Bronchial epithelial cell (primary cell): ENCODE data around the gene SPRR4. TPM values are rescaled to one million over a fixed set of nuclear protein-coding genes. Genes with fewer than 3 reads are reported as not detected.

Experiments
- DNase-seq: peaks from one replicate; pipeline ENCODE4 v3.0.0-alpha.2; 2010; ENCODE audit warnings: low read depth
- FAIRE-seq: peaks from 2 replicates; lab custom pipeline; 2011; peaks lifted over from hg19 to GRCh38; lab: Jason Lieb, UNC
- H3K27me3 ChIP-seq: 2 replicates; pipeline ENCODE4 v1.5.1; 2011; ENCODE audit warnings: low read length; ENCODE audit not compliant: control insufficient read depth, insufficient read depth
- H3K36me3 ChIP-seq: 2 replicates; pipeline ENCODE4 v1.5.1; 2011; ENCODE audit warnings: low read length; ENCODE audit not compliant: control insufficient read depth, insufficient read depth
- H3K4me3 ChIP-seq: 2 replicates; pipeline ENCODE4 v1.5.1; 2011; ENCODE audit warnings: mild to moderate bottlenecking, low read depth, low read length, control low read depth
- total RNA-seq: library from RNA; depleted of rRNA; stranded (reverse); fragments of >200 nt; gene quantifications from 2 replicates; pipeline ENCODE4 v1.2.1, GENCODE V29; 2014
- TF ChIP-seq, protein P1 (sequence below): IDR thresholded peaks from 2 replicates; pipeline ENCODE4 v1.5.1; 2011; ENCODE audit warnings: mild to moderate bottlenecking, moderate library complexity, low read length, control low read depth, inconsistent platforms; ENCODE audit not compliant: insufficient read depth, severe bottlenecking

The SPRR4 gene
- total RNA-seq, 1 donor from 2014 or later: not detected

GRCh38 chr1:152951711-152952110, 18.7 kb upstream of the SPRR4 start:
- TF ChIP-seq, protein P1, sequence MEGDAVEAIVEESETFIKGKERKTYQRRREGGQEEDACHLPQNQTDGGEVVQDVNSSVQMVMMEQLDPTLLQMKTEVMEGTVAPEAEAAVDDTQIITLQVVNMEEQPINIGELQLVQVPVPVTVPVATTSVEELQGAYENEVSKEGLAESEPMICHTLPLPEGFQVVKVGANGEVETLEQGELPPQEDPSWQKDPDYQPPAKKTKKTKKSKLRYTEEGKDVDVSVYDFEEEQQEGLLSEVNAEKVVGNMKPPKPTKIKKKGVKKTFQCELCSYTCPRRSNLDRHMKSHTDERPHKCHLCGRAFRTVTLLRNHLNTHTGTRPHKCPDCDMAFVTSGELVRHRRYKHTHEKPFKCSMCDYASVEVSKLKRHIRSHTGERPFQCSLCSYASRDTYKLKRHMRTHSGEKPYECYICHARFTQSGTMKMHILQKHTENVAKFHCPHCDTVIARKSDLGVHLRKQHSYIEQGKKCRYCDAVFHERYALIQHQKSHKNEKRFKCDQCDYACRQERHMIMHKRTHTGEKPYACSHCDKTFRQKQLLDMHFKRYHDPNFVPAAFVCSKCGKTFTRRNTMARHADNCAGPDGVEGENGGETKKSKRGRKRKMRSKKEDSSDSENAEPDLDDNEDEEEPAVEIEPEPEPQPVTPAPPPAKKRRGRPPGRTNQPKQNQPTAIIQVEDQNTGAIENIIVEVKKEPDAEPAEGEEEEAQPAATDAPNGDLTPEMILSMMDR: no peak
- H3K4me3 ChIP-seq: no peak overlapping the region
- FAIRE-seq (no peak), DNase-seq (no peak)
- H3K27me3 ChIP-seq: no peaks in the 10 kb centered on the region
- no peaks in the 10 kb centered on the region for H3K36me3 ChIP-seq

GRCh38 chr1:152953761-152954160, 16.7 kb upstream of the SPRR4 start:
- FAIRE-seq: peak; percentile 98
- TF ChIP-seq, protein P1: no peak
- Histone ChIP-seq H3K27me3 (no peaks in the 10 kb centered on the region), H3K36me3 (no peaks in the 10 kb centered on the region), H3K4me3 (no peak overlapping the region)
- DNase-seq: peak; percentile 94

DNA sequence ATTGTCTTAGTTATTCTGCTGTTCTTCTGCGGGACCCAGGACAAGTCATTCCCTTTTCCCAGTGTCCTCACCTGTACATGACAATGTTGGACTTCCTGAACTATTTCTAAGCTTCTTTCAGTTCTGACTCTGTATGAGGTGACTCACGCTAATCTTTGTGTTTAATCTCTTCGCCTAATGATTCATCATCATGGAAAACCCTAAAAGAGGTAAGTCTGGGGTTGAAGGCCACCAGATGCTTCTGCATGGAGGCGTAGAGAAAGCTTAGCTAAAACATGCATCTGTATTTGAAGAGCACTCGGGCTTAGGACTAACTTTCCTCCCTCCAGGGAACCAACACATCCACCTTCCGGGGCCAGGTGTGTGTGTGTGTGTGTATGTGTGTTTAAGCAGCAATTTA, 16.0 kb upstream of the SPRR4 start:
- TF ChIP-seq, protein P1: no peak
- peak; percentile 97 for DNase-seq
- H3K27me3 ChIP-seq: no peaks in the 10 kb centered on the region
- peak; percentile 95 for FAIRE-seq
- no peak overlapping the region for H3K4me3 ChIP-seq
- H3K36me3 ChIP-seq: no peaks in the 10 kb centered on the region

DNA sequence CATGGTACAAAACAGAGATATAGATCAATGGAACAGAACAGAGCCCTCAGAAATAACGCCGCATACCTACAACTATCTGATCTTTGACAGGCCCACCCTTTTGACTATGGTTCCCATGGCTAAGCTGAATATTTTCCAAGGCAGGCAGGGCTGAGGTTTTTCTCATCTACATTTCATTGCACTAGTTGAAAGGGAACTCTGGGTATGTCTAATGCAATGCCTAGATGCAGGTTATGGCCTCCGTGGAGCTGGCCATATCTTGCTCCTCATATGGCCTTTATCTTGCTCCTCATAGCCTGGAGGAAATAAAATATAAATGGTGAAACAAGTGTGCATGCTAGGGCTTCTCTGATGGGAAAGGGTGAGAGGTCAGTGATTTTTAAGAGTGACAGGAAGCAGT, 12.9 kb upstream of the SPRR4 start:
- no peak for FAIRE-seq
- Histone ChIP-seq H3K27me3 (no peaks in the 10 kb centered on the region), H3K36me3 (no peaks in the 10 kb centered on the region), H3K4me3 (no peak overlapping the region)
- TF ChIP-seq, protein P1: no peak
- no peak for DNase-seq

DNA sequence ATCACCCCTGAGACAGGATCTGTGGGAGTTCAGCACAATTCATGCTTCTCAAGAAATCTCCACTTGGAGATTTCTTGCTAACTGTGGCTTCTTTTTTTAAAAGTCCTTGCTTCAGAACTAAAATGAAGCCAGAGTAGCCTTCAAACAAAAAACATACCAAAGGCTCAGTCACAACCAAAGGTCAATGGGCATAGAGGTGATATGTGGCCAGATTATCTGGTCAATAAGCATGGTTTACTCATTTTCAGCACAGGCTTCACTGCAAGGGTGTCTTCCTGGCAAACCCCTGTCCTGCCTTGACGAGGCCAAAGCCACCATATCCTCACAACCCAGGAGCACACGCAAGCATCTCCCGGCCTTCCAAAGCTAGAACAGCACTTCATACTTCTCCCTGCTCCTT, 11.2 kb upstream of the SPRR4 start:
- Histone ChIP-seq H3K27me3 (no peaks in the 10 kb centered on the region), H3K36me3 (no peaks in the 10 kb centered on the region), H3K4me3 (no peak overlapping the region)
- DNase-seq (no peak), FAIRE-seq (no peak)
- TF ChIP-seq, protein P1: no peak

DNA sequence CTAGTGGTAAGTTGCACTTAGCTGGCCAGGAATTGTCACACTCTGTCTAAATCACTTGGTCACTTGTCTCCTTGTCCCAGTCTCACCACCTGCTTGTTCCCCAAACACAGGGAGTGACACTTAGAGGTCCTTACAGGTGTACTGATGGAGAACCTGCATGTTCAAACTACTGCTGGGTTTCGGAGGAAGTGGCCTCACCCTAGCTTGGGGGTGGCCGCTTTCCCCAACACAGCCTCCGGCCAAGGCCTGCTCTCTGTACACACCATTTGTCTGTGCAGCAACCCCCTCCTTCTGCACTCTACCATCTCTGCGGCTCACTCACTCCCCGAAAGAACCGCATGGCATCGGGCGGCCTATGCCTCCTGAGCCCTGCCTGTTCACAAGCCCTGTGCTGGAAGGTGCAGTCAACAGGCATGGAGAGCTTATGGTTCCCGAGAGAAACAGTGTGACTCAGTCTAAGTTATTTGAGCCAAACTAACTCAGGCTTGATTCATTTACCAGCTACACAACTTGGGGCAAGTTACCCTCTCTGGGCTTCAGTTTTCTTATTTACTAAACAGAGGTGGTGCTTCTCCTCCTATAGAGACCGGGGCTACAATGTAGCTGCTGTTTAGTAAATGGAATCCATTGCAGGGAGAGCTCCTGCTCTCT, 10.5 kb upstream of the SPRR4 start:
- Histone ChIP-seq H3K4me3 (no peak overlapping the region), H3K27me3 (no peaks in the 10 kb centered on the region), H3K36me3 (no peaks in the 10 kb centered on the region)
- FAIRE-seq: no peak
- TF ChIP-seq, protein P1: no peak
- peak; percentile 51 for DNase-seq
